Progenitor cell of endocrine pancreas (in vitro differentiated cells): ENCODE measurements around the gene SH3PXD2A. TPM values are rescaled to one million over a fixed set of nuclear protein-coding genes. Genes with fewer than 3 reads are reported as not detected.

Experiments
- DNase-seq: peaks from one replicate; pipeline ENCODE4 v3.0.0; 2021; ENCODE audit warnings: low spot score; ENCODE audit not compliant: unreplicated experiment
- H3K27ac Mint-ChIP-seq: 2 replicates; pipeline ENCODE4 v1.8.0; 2021; ENCODE audit warnings: mild to moderate bottlenecking, moderate library complexity, mixed read lengths
- H3K27me3 Mint-ChIP-seq: 2 replicates; pipeline ENCODE4 v1.8.0; 2021; ENCODE audit warnings: mixed read lengths
- H3K36me3 Mint-ChIP-seq: 2 replicates; pipeline ENCODE4 v1.8.0; 2022; ENCODE audit warnings: mixed read lengths; ENCODE audit not compliant: insufficient read depth
- H3K4me1 Mint-ChIP-seq: 2 replicates; pipeline ENCODE4 v1.8.0; 2021; ENCODE audit warnings: low read depth, mixed read lengths
- H3K4me3 Mint-ChIP-seq: 2 replicates; pipeline ENCODE4 v1.8.0; 2021; ENCODE audit warnings: low read depth, mild to moderate bottlenecking, moderate library complexity, mixed read lengths
- H3K9me3 Mint-ChIP-seq: 2 replicates; pipeline ENCODE4 v1.8.0; 2021; ENCODE audit warnings: low read depth, mixed read lengths
- total RNA-seq: library from RNA; stranded (reverse); gene quantifications from 2 replicates; pipeline ENCODE4 v1.2.1, GENCODE V29; 2021
- TF ChIP-seq, protein P1 (sequence below): fragments of 200-600 bp; sonication (generic); IDR thresholded peaks from one replicate; pipeline ENCODE4 v1.5.0; 2021; ENCODE audit warnings: antibody characterized with exemption, mild to moderate bottlenecking; ENCODE audit not compliant: unreplicated experiment

Gene SH3PXD2A
- total RNA-seq, 1 donor from 2014 or later: 28.0 TPM

DNA sequence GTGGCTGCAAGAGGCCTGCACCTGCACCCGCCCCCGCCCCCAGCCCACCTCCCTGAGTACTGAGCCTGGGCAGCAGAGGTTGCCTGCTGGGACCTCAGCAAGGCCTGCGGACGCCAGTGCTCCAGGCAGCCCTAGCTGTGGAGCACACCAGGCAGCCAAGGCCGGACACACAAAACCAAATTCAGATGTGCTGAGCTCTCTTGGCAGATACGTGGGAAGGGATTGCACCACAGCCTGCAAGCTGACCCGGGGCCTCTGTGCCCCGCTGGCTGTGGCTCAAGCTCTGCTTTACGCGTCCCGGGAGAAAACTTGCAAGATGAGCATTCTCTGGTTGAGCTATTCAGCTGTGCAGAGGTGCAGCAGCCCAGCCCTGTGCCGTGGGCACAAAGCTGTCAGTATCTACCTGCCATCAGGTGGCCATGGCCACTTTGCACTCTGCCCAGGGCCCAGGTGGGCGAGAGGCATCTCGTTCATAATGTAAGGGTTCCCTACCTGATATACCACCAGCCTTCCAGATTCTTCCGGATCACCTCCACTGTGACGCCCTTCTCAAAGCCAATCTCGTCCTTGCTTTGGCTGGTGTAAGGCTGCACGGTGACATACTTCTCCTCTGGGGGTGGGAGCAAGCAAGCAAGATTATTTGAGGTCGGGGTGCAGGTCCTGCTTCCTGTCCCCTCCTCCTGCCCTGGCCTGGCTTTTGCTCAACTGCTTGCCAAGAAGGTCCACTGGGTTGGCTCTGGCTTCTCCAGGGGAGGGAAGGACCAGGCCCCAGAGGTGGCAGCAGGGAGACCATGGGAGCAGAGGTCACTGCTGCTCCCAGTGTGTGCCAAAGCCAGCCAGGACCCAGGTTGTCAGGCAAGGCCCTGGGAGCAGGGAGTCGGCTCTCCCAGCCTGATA, 238.4 kb downstream of the SH3PXD2A start:
- H3K27me3 Mint-ChIP-seq: no peaks in the 10 kb centered on the region
- TF ChIP-seq, protein P1, sequence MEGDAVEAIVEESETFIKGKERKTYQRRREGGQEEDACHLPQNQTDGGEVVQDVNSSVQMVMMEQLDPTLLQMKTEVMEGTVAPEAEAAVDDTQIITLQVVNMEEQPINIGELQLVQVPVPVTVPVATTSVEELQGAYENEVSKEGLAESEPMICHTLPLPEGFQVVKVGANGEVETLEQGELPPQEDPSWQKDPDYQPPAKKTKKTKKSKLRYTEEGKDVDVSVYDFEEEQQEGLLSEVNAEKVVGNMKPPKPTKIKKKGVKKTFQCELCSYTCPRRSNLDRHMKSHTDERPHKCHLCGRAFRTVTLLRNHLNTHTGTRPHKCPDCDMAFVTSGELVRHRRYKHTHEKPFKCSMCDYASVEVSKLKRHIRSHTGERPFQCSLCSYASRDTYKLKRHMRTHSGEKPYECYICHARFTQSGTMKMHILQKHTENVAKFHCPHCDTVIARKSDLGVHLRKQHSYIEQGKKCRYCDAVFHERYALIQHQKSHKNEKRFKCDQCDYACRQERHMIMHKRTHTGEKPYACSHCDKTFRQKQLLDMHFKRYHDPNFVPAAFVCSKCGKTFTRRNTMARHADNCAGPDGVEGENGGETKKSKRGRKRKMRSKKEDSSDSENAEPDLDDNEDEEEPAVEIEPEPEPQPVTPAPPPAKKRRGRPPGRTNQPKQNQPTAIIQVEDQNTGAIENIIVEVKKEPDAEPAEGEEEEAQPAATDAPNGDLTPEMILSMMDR: no peak
- H3K27ac Mint-ChIP-seq: peak overlapping the region; percentile 59
- H3K4me1 Mint-ChIP-seq: no peaks in the 10 kb centered on the region
- peaks cover 4% of the 10 kb centered on the region for H3K36me3 Mint-ChIP-seq
- no peak overlapping the region for H3K4me3 Mint-ChIP-seq
- H3K9me3 Mint-ChIP-seq: no peaks in the 10 kb centered on the region
- no peak for DNase-seq

DNA sequence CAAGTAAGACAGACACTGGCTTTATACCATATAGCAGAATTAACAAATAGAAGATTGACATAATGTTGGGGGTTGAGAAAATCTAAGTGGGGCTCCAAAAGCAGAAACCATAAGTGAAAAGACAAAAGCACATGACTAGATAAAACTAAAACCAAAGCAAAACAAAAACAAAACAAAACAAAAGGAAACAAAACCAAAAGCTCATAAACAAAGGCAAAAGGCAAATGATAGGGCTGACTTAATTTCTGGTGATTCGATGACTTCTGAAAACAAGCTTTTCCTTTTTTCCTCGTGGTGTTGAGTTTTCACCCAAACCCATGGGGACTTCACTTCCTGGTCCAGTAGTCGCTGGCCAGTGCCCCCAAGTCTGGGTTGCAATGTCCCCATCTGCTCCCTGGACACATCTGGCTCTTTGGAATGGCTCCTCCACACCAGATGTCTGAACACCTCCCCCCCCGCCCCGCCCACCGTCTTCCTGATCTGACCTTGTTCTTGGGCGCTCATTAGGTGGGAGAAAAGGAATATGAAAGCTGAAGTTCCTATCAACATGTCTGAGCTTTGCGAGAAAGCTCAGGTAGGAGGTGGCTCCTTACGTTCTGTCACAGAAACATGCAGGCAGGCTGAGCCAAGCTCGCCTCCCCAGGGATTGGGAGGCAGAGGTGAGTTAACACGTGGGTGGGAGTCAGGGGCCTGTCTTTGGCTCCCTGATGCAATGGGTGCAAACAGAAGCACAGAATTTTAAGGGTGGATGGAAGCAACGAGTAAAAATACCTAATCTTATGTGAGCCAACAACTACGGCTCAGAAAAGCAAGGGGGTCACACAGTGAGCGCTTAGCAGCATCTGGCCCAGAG, 240.8 kb downstream of the SH3PXD2A start:
- TF ChIP-seq, protein P1: no peak
- Mint-ChIP-seq H3K27ac (peak overlapping the region; percentile 15), H3K27me3 (no peaks in the 10 kb centered on the region), H3K36me3 (peaks cover 7% of the 10 kb centered on the region), H3K9me3 (no peaks in the 10 kb centered on the region), H3K4me3 (no peak overlapping the region), H3K4me1 (no peaks in the 10 kb centered on the region)
- DNase-seq: no peak

DNA sequence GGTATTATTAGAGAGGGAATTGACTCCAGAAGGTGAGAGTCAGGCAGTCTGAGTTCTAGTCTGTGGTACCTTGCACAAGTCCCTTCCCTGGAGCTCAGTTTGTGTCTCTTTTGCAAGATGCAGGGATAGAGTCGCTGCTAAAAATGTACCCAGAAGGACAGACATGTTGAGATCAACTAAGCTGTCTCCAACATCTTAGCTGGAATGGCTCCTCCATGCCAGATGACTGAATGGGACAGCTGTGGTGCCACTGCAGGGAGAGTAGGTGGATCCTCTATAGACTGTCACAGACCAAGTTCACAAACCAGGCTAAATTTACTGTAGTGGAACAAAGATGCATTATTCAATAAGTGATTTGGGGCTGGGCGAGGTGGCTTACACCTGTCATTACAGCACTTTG, 241.8 kb downstream of the SH3PXD2A start:
- Mint-ChIP-seq H3K9me3 (no peaks in the 10 kb centered on the region), H3K4me1 (no peaks in the 10 kb centered on the region), H3K4me3 (no peak overlapping the region), H3K36me3 (peaks cover 15% of the 10 kb centered on the region), H3K27me3 (no peaks in the 10 kb centered on the region), H3K27ac (no peak overlapping the region)
- no peak for DNase-seq
- TF ChIP-seq, protein P1: no peak

DNA sequence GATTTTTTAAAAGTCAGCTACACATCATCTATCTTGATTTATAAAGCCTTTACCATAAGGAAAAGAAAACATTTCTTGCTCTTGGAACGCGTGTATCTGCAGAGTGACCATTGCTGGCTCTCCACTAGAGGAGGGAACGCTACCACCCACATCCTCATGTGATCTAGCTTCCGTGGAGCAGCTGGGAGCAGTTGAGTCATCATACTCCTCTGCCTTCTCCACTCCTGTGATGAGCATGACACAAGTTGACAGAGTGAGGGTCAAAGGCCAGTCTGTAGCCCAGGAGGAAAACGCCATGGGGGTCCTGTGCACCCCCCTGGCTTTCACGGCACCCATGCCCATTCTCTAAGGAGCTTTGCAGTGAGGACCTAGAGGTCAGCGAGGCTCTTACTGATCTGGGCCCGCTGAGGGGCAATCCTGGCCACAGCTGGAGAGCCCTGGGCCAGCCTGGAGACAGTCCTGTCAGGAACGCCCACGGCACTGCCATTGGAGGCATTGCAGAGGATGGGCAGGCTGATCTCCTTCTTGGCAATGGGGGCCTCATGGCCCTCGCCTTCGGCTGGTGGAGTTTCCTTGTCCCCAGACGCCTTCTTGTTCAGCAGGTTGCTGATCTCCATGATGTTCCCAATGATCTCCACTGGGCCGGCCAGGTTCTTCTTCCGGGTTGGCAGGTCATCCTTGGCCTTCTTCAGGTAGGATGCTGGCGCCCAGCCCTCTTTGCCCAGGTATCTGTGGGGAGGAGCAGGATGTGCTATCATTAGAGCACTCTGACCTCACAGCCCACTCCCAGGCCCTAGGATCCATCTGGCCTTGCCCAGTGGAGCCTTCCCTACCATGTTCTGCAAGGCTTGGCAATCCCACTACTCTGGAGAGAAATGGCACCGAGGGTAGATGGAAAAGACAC, 242.7 kb downstream of the SH3PXD2A start:
- H3K4me3 Mint-ChIP-seq: no peak overlapping the region
- H3K27me3 Mint-ChIP-seq: no peaks in the 10 kb centered on the region
- H3K4me1 Mint-ChIP-seq: no peaks in the 10 kb centered on the region
- peaks cover 19% of the 10 kb centered on the region for H3K36me3 Mint-ChIP-seq
- TF ChIP-seq, protein P1: no peak
- H3K27ac Mint-ChIP-seq: no peak overlapping the region
- no peaks in the 10 kb centered on the region for H3K9me3 Mint-ChIP-seq
- no peak for DNase-seq
